Hepatocyte (in vitro differentiated cells): Measurements from ENCODE around the gene CAPN13.

ENCODE experiments used
- CTCF ChIP-seq: fragments of 200-600 bp; sonication (generic); IDR thresholded peaks from 2 replicates; pipeline ENCODE4 v1.5.1; 2016; ENCODE audit warnings: antibody characterized with exemption, mild to moderate bottlenecking; ENCODE audit not compliant: poor library complexity
- EZH2phosphoT487 ChIP-seq: fragments of 200-600 bp; sonication (generic); IDR thresholded peaks from one replicate; pipeline ENCODE4 v1.6.1; 2018; ENCODE audit warnings: antibody characterized with exemption, mild to moderate bottlenecking, low read depth, moderate library complexity; ENCODE audit not compliant: unreplicated experiment, severe bottlenecking

- TF ChIP-seq CTCF (no peak), EZH2phosphoT487 (no peak)
Observed at GRCh38 chr2:30808695-30809094, 1.4 kb upstream of the CAPN13 start.
